GM19238 (cell line): ENCODE measurements around the gene C14orf119.
A peak's percentile ranks its signal among the peaks of the same experiment; 100 is the strongest.
"Not testable (repeated sequence)": the region's sequence is repeated elsewhere in the genome, so short reads cannot be mapped to it uniquely, and the experiment has no call there.

Source experiments
- DNase-seq: peaks from one replicate; pipeline ENCODE4 v3.0.0; 2011; ENCODE audit warnings: low spot score; ENCODE audit not compliant: insufficient read length

Gene C14orf119

DNA sequence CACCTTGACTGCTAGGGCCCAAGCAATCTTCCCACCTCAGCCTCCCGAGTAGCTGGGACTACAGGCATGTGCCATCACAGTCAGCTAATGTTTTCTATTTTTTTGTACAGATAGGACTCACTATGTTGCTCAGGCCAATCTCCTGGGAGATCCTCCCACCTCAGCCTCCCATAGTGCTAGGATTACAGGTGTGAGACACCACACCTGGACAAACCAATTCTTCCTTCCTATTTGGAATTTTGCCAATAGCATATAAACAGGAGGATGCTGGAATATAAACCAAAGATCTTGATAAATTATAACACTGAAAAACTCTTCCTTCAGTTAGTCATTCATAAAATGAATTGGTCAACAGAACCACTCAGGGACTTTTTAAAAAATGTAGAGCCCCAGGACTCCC is 8.7 kb upstream of the C14orf119 start:
- DNase-seq = no peak

DNA sequence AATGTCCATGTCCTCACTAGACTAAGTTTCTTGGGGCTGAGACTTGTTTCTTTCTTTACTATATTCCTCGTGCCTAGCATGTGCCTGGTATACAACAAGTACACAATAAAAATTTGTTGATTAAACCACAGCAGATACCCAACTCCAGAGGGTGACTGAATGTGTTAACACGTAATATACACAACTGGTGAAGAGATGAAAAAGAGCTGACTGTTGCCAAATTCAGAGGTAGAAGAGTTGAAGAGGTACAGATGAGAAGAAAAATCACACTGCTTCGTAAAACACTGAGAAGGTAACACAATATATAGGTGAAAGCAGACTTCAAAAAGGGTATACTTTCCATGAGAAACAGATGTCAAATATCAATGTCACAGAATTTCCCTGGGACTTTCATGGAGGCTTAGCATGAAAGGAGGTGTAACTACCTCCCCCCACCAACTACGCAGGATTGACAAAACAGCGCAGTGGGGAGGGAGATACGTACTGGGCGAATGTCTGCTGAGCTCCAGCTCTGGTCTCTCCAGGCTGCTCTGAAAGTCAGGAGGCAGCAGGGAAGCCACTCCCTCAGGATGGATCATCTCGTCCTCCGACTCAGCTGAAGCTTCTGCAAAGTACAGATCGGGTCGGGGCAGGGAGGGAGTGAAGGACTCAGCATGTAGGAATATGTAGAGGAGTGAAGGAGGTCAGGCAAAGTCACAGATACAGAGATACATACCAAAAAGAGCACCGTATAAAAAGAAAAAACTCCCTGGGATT is 5.6 kb upstream of the C14orf119 start:
- DNase-seq = no peak

DNA sequence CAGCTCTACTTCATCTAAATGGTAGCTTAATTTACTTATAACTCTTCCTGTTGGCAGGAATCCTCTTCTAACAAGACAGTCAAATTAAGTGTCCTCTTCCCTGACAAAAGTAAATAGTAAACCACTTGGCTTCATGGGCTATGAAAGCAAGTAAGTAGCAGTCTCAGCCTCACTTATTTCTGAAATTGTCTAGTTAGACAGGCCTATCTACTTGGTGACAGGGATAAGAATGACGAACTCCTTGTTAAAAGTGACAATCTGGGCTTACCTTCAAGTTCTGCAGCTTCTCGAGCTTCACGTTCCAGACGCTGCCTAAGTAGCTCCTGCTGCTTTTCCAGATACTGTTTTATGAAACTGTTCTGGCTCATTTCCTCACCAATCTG is 5.1 kb upstream of the C14orf119 start:
- DNase-seq = no peak

DNA sequence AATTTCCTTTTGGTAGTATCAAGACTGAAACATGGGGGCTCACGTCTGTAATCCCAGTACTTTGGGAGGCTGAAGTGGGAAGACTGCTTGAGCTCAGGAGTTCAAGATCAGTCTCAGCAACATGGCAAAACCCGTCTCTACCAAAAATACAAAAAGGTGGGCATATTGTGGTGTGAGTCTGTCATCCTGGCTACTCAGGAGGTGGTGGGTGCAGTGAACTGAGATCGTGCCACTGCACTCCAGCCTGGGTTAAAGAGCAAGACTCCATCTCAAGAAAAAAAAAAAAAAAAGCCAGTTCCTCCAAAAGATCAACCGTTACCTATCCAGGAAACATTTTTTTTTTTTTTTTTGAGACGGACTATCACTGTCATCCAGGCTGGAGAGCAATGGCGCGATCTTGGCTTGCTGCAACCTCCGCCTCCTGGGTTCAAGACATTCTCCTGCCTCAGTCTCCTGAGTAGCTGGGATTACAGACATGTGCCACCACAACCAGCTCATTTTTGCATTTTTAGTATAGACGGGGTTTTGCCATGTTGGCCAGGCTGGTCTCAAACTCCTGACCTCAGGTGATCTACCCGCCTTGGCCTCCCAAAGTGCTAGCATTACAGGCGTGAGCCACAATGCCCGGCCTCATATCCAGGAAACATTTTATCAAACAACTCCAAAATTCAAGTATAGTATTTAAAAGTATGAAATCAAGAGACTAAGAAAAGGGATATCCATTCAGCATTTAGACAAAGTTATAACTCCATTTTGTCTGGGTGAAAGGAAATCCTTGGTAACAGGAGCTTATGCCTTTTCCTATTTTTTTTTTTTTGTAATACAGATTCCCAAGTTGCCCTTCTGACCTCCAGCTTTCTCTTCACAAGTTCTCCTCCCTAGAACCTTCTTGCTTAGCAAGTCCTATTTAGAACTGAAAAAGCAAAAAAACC is 3.7 kb upstream of the C14orf119 start:
- no peak for DNase-seq

DNA sequence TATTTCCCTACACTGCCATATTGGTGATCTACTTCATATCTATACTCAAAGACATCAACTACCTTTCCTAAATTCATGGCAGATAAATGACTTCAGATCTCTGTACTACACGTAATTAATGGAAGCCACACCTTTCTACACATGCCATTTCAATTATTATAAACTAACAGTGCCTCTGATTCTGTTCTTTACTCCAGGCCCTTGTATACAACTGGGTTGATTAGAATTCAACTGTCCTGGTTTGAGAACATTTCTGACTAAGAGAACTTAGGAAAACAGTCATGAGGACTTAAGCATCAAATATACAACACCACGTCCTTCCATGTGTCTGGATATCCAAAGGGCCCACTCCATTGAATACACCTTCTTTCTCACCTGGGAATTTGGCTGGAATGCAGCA is 2.2 kb upstream of the C14orf119 start:
- DNase-seq = no peak

DNA sequence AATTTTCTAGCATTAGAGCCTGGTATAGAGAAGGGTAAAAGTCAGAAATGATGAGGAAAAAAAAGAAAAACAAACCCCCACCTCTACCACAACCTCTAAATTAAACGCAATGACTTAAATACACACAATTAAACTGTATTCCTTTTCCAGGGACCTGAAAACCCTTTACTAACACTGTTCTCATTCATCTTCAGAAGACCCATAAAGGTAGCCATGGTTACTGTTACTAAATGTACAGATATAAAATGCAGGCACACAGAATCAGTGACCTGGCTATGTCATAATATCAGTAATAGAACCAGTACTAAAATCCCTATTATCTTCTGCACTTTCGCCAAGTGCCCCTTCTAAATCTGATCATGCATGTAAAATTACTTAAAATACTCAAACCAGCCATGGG is 1.8 kb upstream of the C14orf119 start:
- no peak for DNase-seq

DNA sequence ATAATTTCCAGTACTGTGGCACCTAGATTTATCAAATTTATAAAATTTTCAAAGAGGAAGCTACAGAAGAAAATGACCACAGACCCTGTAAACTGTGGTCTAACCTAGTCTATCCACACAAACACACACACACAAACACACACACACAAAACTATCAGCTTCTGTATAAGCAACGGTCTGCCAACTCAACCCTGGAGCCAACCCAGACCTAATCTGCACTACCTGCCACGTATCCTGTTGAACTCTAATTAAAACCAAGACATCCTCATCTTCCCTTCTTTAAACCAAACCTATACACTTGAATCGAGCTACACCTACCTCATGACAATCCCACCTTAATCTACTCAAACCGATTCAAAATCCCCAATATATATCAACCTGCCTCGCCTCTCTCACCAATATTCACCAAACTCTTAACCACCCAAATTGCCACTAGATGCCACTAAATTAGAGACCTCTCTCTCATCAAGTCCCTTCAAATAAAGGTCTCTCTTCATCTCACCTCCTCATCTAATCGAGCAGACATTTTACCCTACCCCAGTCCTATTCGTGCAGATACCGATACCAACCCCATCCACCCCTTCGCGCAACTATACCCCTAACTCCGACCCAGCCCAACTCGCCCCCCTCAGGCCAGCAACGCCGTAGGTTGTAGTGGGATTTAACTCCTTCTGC is 1.2 kb upstream of the C14orf119 start:
- no peak for DNase-seq

DNA sequence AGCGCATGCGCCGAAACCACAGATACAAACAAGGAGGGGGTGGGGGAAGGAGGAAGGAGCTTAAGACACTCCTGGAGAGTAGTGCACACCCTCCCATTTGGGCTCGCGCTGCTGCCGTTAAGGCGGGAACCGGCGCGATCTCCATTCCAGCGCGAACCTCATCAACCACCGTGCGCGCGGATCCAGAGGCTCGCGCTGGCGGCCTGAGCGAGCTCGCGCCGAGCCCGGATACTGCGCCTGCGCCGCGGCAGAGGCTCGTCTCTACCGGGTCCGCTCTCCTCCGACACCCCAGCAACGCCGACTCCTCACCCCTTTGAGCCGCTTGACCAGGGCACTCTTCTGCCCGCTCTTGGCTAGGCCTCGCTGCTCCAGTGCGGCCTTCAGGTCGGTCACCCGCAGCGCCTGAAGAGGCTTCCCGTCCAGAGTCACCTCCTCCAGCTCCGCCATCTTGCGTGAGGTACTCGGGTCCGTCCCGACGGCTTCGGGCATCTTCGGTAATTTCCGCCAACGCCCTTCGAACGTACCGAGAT is 574 bp upstream of the C14orf119 start, which contains the start of gene ACIN1:
Gene ACIN1 (minus strand): TSS at position 471 of the 530 bp plus-strand sequence. CDS start 24 bp downstream, at position 447.
- peak; percentile 65 for DNase-seq

DNA sequence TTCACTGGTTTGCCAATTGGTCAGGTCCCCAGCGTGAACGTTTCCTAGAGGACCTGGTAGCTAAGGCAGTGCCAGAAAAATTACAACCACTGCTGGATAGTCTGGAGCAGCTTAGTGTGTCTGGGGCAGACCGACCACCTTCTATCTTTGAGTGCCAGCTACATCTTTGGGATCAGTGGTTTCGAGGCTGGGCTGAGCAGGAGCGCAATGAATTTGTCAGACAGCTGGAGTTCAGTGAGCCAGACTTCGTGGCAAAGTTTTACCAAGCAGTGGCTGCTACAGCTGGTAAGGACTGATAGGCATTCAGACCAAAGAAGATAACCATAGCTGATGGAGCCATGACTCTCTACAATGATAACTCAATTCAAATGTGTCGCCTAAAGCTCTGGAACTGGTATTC is 2.5 kb downstream of the C14orf119 start:
- no peak for DNase-seq

DNA sequence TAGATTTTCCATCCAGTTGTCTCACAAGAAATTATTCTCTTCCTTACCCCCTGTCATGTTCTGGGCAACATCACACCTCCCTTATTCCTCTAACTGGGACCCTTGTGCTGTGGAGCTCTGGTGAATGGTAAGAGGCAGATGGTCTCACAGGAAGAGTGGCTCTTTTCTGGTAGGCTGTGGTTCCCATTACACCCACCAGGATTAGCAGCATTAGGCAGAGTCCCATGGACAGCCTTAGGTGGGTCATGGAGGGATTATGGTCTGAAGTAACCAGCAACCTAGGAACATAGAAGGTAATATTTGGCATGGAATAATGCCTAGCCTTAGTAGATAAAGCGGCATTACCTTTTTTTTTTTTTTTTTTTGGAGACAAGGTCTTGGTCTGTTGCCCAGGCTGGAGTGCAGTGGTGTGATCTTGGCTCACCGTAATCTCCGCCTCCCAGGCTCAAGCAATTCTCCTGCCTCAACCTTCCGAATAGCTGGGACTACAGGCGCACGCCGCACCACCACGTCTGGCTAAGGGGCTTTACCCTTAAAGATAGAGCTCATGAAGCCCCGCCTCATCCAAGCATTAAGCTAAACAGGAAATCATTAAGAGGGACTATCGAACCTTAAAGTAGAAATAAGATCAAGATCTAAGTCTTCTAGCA is 4.0 kb downstream of the C14orf119 start:
- no peak for DNase-seq

DNA sequence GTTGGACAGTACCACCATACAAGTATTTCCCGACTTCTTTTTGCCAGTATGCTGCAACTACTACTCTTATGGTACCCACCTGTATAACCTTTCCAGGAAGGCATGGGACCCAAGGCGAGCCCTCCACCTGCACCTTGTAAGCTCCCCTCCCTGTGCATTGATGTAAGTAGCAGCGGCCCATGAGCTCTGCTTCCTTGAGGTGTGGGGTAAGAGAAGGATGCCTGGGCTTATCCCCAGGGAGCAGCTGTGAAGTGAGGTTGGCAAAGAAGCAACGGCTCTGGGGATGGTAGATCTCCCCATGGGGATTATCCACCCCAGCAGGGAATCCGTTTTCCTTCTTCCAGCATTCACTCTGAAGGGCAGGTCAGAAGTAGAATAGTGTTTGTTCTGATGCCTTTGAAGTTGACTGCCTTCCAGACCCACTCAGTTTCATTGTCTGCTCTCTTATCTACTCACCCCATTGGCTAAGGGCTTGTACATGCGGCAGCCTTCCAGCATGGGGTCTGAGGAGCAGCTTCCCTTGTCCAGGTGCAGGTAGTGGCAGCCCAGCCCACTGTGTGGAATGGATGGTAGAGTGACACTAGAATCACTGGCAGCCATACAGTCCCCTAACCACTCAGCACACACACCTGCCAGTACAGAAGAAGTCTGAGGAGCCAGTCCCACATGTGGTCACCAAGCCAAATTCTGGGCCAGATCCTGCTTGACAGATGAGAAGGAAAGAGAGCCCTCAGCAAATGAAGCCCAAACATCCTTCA is 6.1 kb downstream of the C14orf119 start:
- no peak for DNase-seq

DNA sequence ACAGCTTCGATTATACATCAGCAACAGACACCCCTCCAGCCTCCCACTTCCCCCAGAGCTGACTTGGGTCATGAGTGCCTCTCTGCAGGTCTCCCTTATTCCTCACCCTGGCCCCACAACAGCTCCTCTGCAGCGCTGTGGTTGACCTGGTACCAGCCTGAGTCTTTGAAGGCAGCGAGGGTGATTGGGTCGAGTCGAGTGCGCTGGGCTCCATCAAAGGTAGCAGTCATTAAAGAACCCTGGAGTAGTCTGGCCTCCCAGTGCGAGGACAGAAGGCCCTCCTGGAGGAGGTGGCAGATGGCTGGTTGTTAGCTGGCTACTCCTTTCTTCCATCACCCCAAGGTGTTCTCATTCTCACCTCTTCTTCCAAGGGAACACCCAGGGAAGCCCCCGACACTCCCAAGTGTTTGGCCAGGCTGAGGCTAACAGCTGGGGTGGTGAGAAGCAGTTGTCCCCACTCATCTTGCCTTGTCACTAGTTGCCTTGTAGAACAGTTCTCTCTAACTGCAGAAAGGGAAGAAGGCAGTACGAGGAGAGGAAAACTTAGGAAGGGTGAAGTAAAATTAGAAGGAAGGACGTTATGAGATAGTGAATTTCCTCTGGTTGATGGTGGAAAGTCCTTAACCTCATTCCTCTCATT is 6.8 kb downstream of the C14orf119 start:
- no peak for DNase-seq

DNA sequence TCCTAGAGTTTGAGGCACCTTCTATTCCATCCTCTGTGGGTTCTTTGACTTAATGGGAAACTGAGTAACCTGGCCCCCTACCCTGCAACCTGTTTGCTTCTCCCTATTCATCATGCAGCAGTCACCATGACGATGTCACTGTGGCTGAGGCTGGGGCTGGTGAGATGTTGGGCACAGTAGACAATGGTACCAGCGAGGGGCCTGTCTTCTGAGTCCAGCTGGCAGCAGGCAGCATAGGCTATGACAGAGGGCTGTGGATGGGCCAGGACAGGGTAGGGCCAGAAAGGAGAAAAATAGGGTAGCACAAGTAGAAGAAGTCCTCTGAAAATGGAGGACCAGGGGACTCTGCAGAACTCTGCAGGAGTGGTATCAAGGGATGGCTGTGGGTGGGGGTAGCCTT is 7.5 kb downstream of the C14orf119 start:
- no peak for DNase-seq

DNA sequence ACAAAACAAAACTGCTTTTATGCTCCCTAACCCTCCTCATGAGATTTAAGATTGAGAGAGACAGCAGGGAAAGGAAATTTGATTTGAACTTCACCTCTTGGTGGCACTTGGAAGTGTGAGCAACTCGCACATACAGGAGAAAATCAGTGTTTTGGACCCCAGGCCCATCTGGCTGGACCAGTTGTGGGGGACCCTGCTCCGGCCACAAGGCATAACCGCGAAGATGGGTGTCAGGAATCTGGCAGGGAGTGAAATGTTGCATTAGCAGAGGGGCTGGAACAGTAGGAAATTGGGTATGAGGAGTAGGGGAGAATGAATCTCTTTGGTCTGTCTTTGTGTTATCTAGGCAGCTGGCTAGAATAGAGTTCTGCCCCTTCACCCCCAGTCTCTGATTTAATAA is 8.3 kb downstream of the C14orf119 start:
- DNase-seq = no peak

DNA sequence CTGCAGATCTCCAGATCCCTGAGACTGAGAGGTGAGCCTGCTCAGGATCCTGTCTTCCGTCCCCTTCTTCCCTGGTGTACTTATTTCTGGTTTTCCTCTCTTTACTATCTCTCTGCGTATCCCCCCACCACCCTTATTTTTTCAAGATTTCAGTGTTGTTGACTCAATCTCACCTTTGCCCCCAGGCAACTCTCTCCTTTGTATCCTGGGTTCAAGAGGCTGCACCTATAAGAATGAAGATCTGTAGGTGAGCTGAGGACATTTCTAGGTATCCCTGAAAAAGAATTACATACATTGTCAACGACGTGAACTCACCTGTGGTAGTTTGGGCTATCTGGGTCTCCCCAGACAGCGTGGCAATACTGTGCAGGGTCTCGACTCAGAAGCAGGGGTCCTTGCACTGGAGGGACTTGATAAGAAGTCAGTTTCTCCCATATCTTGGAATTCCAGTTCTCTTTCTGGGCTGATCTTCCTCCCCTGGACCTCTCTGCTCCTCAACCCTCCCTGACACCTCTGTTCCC is 8.8 kb downstream of the C14orf119 start:
- DNase-seq = no peak

DNA sequence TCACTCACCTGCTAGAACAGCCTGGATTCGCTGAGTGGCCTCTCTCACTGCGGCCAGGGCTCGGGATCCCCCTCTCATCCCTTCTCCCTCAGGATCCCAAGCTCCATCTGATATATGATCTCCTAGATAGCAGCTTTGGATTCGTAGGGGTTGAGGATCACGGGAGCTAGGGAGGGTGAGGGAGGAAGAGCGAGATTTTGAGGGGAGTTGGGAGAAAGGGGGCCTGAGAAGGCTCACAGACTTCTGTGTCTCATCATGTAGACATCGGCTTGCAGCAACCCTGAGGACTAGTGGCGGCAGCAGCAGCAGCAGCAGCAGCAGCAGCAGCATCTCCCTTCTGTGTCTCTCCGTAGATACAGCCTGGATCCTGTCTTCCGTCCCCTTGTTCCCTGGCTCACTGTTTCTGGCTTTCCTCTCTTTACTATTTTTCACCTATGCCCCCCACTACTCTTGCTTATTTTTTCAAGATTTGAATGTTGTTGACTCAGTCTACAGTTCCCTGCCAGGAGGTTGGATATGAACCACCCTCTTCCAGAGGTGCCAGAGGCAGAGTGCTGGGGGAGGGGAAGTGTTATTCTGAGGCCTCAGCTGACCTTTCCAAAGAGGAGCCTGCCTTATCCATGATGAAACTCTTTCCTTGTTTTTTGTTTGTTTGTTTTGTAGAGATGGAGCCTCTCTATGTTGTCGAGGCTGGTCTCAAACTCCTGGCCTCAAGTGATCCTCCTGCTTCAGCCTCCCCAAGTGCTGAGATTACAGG is 9.5 kb downstream of the C14orf119 start, which contains the start of gene CIROP:
Gene CIROP (minus strand): TSS at position 399 of the 757 bp plus-strand sequence. CDS start 69 bp downstream, at position 330.
- no peak for DNase-seq

DNA sequence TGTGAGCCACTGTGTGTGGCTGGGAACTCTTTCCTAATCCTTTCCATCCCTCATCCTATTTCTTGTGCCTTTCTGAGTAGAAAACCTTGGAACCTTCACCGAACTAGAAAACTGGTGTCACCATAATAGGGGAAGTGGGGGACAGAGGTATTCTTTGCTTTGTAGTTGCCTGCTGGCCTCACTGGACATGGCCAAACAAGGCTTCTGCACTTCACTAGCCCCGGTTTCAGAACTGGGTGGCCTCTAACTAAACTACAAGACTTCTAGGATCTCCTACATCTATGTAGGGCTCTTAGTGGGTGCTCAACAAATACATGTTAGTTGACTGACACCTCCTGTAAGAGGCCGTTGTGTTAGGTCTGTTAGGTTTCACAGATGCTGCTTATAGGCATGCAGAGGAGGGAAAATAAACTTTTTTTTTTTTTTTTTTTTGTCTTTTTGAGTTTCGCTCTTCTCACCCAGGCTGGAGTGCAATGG is 10.1 kb downstream of the C14orf119 start:
- no peak for DNase-seq

DNA sequence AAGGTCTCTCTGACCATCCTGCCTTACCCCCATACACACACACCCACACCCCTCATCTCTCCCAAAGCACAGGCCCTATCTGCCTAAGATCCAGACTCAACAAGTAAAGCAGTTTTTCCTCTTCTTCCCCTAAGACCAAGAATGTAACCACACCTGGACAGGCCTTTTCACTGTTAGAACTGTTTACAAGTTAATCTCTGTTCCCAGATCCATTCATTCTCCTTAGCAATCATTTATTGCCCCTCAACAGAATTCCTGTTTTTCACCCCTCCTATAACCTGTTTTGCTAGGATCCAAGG is 11.4 kb downstream of the C14orf119 start:
- no peak for DNase-seq

DNA sequence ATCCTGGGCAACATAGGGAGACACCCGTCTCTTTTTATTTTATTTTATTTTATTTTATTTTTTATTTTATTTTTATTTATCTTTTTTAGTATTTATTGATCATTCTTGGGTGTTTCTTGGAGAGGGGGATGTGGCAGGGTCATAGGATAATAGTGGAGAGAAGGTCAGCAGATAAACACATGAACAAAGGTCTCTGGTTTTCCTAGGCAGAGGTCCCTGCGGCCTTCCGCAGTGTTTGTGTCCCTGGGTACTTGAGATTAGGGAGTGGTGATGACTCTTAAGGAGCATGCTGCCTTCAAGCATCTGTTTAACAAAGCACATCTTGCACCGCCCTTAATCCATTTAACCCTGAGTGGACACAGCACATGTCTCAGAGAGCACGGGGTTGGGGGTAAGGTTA is 12.3 kb downstream of the C14orf119 start:
- DNase-seq = not testable (repeated sequence)
